ENCODE results near the gene ID3.
"Not testable (repeated sequence)": the region's sequence is repeated elsewhere in the genome, so short reads cannot be mapped to it uniquely, and the experiment has no call there.

Gene ID3

DNA sequence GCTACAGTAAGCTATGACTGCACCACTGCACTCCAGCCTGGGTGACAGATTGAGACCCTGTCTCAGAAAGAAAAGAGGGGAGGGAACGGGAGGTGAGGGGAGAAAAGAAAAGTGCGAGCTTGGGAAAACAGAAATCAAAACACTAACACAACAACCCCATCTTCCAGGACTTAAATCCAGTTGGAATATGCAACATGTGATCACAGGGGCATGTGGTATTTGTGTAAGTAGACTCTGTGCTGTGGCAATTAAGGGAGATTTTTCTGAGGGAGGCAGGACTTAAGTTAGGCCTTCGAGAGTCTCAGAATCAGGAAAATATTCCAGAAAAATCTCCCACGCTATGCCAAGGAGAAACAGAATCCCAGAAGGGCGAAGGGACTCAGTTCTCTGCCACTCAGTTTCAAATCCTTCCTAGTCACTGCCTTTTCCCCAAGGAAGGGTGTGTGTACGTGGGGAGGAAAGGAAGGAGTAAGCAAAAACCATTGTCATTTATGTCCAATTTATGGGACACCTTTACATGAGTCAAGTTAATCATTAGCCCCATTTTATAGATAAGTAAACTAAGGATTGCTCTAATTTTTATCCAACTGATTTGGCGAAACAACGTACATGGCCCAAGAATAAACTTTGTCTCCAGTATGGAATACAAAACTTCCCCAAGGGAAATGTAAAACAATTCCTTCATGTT, 12.3 kb downstream of the ID3 start:
- no peak for DNase-seq

GRCh38 chr1:23545851-23546250, 13.4 kb downstream of the ID3 start:
- no peak for DNase-seq

DNA sequence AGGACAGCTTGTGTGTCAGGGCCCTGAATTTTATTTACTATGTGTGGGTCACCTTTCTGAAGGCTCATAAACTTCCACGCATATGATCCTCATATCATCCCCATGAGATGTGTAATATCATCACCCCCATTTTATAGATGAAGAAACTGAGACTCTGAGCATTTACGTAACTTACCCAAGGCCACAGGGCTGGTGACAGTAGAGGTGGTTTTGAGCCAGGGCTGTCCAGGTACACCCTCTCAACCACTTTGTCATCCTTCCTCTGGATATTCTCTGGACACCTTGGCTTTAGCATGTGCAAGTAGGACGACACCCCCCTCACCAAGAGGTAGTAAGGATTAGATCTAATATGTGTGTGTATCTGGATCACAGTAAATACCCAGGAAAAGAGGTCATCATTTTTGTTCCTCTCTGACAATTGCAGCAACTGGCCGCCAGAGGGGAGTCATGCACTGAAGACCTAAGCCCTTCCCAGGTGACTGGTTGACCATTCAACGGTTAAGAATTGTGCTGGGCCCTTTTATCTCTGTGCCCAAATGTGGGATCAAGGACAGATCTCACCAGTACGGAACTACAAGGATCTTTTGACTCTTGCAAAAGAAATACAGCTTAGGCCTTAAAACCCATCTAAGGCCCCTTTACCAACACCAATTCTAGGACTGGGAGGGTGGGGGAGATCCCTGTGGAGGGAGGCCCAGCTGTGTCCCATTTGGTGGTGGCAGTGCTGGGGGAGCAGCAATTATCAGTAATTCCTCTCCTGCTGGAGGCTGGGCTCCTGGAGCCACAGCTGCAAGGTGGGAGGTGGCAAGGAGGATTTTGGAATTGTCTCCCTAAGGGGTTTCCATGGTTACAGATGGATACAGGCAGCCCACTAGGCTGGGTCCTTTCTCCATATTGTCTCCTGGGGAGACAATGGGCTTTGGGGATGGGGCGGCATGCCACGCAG, 14.6 kb downstream of the ID3 start:
- DNase-seq, result peak; percentile 72

GRCh38 chr1:23543707-23544443, 15.4 kb downstream of the ID3 start:
- no peak for DNase-seq

DNA sequence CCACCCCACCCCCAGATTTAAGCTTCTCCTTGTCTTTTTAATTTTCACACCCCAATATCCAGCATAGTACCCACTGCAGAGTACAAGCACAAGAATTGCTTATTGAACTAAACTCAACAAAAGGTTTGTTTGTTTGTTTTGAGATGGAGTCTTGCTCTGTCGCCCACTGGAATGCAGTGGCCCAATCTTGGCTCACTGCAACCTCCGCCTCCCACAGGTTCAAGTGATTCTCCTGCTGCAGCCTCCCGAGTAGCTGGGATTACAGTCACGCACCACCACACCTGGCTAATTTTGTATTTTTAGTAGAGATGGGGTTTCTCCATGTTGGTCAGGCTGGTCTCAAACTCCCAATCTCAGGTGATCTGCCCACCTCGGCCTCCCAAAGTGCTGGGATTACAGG, 16.4 kb downstream of the ID3 start:
- DNase-seq, result not testable (repeated sequence)

DNA sequence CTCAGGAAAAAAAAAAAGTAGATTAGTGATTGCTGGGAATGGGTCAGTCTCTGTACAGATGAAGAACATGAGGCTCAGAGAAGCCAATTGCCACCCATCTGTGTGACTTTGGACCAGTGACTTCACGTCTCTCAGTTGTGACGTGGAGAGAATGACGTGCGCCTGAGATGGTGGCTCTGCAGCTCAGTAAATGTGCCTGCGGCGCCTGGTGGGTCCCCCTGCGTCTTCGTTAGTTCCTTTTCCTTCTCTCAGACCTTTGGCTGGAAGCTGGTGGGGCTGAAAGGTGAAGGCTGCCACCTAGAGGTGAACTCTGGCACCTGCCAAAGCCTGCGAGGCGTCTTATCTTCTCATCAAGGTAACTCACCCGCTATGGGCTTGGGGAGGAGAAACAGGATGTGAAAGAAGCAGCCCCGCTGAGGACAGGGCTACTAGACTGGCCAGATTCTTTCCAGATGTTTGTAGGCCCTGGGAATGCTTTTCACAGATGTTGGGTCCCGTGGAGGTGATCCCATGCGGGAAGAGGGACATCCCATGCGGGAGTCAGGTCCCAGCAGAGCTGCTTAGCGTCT, 19.5 kb downstream of the ID3 start:
- DNase-seq, result peak; percentile 72

- DNase-seq, result no peak
Observed at GRCh38 chr1:23537296-23537973, 21.9 kb downstream of the ID3 start.

GRCh38 chr1:23533246-23534023, 25.9 kb downstream of the ID3 start:
- no peak for DNase-seq

DNA sequence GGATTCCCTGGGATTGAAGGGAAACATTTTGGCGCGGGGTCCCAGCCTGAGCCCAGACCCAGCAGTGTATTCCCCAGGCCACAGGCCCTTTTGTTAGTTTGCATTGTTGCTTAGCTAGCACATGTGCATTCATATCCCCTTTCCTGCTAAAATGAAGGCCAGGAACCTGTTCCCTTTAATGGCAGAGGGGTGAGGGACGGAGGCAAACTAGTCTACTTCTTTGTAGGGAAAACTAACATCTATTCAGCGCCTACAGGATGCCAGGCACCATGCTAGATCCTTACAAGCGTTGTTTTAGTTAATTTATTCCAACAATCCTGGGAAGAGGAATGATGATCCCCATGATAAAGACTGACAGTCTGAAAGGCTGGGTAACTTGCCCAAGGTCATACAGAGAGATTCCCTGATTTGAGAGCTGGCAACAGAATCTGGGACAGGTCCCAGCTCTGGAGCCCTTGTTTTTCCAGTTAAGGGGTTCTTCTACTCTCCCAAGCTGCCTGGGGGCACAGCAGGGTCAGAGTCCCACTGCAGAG, 27.7 kb downstream of the ID3 start:
- DNase-seq, result no peak

- DNase-seq, result peak; percentile 89
Observed at GRCh38 chr1:23530747-23531561, 28.3 kb downstream of the ID3 start, which contains the start of gene E2F2. Gene E2F2 (minus strand): TSS chr1:23531233. CDS start chr1:23530793, 440 bp downstream.

GRCh38 chr1:23530087-23530746, 29.1 kb downstream of the ID3 start:
- DNase-seq, result no peak

GRCh38 chr1:23529146-23530086, 29.9 kb downstream of the ID3 start:
- DNase-seq, result no peak

DNA sequence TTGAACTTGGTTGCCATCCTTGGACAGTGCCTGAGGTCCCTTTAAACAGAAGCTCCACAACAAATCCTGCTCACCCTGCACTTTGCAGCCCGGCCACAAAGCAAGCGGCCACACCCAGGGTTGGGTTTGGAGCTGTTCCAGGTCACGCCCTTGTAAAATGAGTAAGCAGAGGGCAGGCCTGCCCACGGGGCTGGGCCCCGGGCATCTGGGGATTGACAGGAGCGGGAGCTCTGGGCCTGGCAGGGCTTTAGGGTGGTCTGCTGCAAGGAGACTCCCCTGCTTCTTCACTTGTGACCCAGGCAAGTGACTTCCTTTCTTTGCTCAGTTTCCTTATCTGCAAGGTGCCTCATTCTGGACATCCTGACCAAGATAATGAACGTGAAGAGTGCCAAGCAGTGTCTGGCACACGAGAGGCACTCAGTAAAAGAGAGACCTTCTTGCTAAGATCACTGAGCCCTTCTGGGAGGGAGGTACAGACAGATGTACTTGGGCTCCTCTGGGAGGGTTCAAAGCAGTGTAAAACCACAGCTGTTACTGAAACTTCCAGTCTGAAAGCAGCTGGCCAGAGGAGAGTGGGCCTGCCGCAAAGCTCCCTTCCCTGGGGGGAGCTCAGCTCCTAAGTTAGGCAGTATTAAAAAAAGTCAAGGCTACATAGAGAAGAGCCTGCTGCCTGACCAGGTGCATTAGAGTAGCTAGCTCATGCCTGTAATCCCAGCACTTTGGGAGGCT, 30.9 kb downstream of the ID3 start:
- peak; percentile 81 for DNase-seq

GRCh38 chr1:23527900-23528249, 31.4 kb downstream of the ID3 start:
- DNase-seq, result no peak

- no peak for DNase-seq
Observed at GRCh38 chr1:23527366-23527765, 31.9 kb downstream of the ID3 start.

- DNase-seq, result no peak
Observed at GRCh38 chr1:23526329-23527041, 32.8 kb downstream of the ID3 start.

DNA sequence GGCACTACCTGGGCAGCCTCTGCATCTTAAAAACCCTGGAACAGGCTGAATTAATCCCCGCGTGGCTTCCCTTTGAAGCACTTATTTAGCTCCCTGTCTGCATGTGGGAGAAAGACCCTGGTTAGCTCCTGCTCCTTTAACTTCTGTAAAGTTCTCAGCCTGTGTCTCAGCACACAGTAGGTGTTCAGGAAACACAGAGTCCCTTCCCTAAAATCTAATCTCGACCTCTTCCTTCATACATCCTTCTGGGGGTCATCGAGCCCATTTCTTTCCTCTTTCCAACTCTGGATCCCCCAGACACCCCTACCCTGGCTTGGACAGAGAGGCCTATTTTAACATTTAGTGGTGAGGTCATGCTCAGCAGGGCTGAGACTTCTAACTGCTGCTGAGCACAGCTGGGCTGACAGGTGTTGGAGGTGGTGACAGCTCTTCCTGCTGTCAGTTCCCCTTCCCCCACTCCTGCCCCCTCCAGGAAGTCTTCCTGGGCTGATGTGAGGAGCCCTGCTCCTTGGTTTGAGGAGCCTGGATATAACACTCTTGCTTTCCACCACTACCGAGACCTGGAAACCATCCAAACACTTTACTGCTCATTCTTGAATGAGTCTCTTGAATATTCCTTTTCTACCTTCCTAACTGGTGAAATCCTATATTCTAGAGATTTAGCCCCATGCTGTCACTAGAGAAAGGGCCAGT, 33.6 kb downstream of the ID3 start:
- no peak for DNase-seq

Measured in NCI-H510A (cell line).